ENCODE data around the gene CEP85. TPM values are rescaled to one million over a fixed set of nuclear protein-coding genes. Genes with fewer than 3 reads are reported as not detected.

The CEP85 gene
- total RNA-seq, 1 donor from 2014 or later, result 16.5 TPM

- peaks cover 3% of the 10 kb centered on the region for H3K36me3 Mint-ChIP-seq (ENCODE audit: unreplicated experiment)
- TF ChIP-seq CTCF (IDR thresholded peaks at IDR 0.05), result no peak
- H3K9me3 Mint-ChIP-seq (ENCODE audit: unreplicated experiment), result no peaks in the 10 kb centered on the region
- H3K4me1 Mint-ChIP-seq (ENCODE audit: unreplicated experiment), result peaks cover 81% of the 10 kb centered on the region
- H3K27me3 Mint-ChIP-seq (ENCODE audit: unreplicated experiment), result no peaks in the 10 kb centered on the region
- H3K27ac Mint-ChIP-seq (ENCODE audit: unreplicated experiment), result peak overlapping the region; percentile 92
- peak overlapping the region; percentile 86 for H3K4me3 Mint-ChIP-seq (ENCODE audit: unreplicated experiment)
- no peak for DNase-seq (ENCODE audit: extremely low spot score, unreplicated experiment)
These were observed 46.5 kb downstream of the CEP85 start for GRCh38 chr1:26280333-26281042.

- TF ChIP-seq CTCF (IDR thresholded peaks at IDR 0.05), result no peak
These were observed 47.3 kb downstream of the CEP85 start for GRCh38 chr1:26281091-26281958.

GRCh38 chr1:26281971-26282370 lies 48.0 kb downstream of the CEP85 start:
- Mint-ChIP-seq H3K9me3 (ENCODE audit: unreplicated experiment) (no peaks in the 10 kb centered on the region), H3K36me3 (ENCODE audit: unreplicated experiment) (peaks cover 2% of the 10 kb centered on the region), H3K4me1 (ENCODE audit: unreplicated experiment) (peaks cover 67% of the 10 kb centered on the region), H3K27me3 (ENCODE audit: unreplicated experiment) (no peaks in the 10 kb centered on the region), H3K27ac (ENCODE audit: unreplicated experiment) (no peak overlapping the region), H3K4me3 (ENCODE audit: unreplicated experiment) (peak overlapping the region; percentile 86)
- TF ChIP-seq CTCF (IDR thresholded peaks at IDR 0.05), result no peak
- no peak for DNase-seq (ENCODE audit: extremely low spot score, unreplicated experiment)

More at GRCh38 chr1:26281091-26281958, 47.3 kb downstream of the CEP85 start:
- Mint-ChIP-seq H3K4me1 (ENCODE audit: unreplicated experiment) (peaks cover 72% of the 10 kb centered on the region), H3K9me3 (ENCODE audit: unreplicated experiment) (no peaks in the 10 kb centered on the region), H3K27ac (ENCODE audit: unreplicated experiment) (peak overlapping the region; percentile 77), H3K27me3 (ENCODE audit: unreplicated experiment) (no peaks in the 10 kb centered on the region), H3K36me3 (ENCODE audit: unreplicated experiment) (peaks cover 3% of the 10 kb centered on the region), H3K4me3 (ENCODE audit: unreplicated experiment) (peak overlapping the region; percentile 86)
- no peak for DNase-seq (ENCODE audit: extremely low spot score, unreplicated experiment)

- Mint-ChIP-seq H3K4me3 (ENCODE audit: unreplicated experiment) (no peak overlapping the region), H3K4me1 (ENCODE audit: unreplicated experiment) (peaks cover 67% of the 10 kb centered on the region), H3K36me3 (ENCODE audit: unreplicated experiment) (peaks cover 1% of the 10 kb centered on the region), H3K9me3 (ENCODE audit: unreplicated experiment) (no peaks in the 10 kb centered on the region), H3K27ac (ENCODE audit: unreplicated experiment) (peak overlapping the region; percentile 70), H3K27me3 (ENCODE audit: unreplicated experiment) (no peaks in the 10 kb centered on the region)
- DNase-seq (ENCODE audit: extremely low spot score, unreplicated experiment), result no peak
- TF ChIP-seq CTCF (IDR thresholded peaks at IDR 0.05), result no peak
These were observed 48.5 kb downstream of the CEP85 start for GRCh38 chr1:26282401-26282918.

All from osteocyte (in vitro differentiated cells).